K562 (cell line): Measurements from ENCODE around the gene ATP5MG. TPM values are rescaled to one million over a fixed set of nuclear protein-coding genes. Genes with fewer than 3 reads are reported as not detected.

Experiments
- HDAC6 ChIP-seq: IDR thresholded peaks from 2 replicates; pipeline ENCODE4 v1.6.1; 2012; ENCODE audit warnings: low read depth, mild to moderate bottlenecking, control low read depth, inconsistent platforms, low read length, moderate library complexity
- JUNB ChIP-seq: fragments of 450-650 bp; formaldehyde crosslinking; conservative IDR thresholded peaks from 2 replicates; pipeline ENCODE4 v1.4.0; 2020; ENCODE audit warnings: mild to moderate bottlenecking
- KDM1A ChIP-seq, 2 experiments: fragments of 450-650 bp; IDR thresholded peaks; 2 replicates each; pipeline ENCODE4 v1.6.1; 2016; ENCODE audit warnings: mild to moderate bottlenecking in 2 of 2
- LCOR ChIP-seq: sonication (generic); formaldehyde crosslinking; IDR thresholded peaks from 2 replicates; pipeline ENCODE4 v1.8.0; 2022; ENCODE audit warnings: mild to moderate bottlenecking, missing genetic modification reagents
- MAFF ChIP-seq: IDR thresholded peaks from 2 replicates; pipeline ENCODE4 v1.6.1; 2012; ENCODE audit warnings: low read length, improper control_type of control experiment
- MAFK ChIP-seq: IDR thresholded peaks from 2 replicates; pipeline ENCODE4 v1.6.1; 2011; ENCODE audit warnings: low read length, improper control_type of control experiment
- PTBP1 ChIP-seq: fragments of 200-400 bp; formaldehyde crosslinking; IDR thresholded peaks from 2 replicates; pipeline ENCODE4 v1.6.1; 2017; ENCODE audit warnings: low read depth, low read length
- U2AF2 ChIP-seq: fragments of 200-400 bp; formaldehyde crosslinking; optimal IDR thresholded peaks from 2 replicates; pipeline ENCODE3; 2017; ENCODE audit warnings: low read depth, mild to moderate bottlenecking, low read length
- ZNF146 ChIP-seq: IDR thresholded peaks from one replicate; pipeline ENCODE4 v1.6.1; 2018; ENCODE audit warnings: missing compliant biosample characterization; ENCODE audit not compliant: unreplicated experiment
- ZNF586 ChIP-seq: fragments of 450-650 bp; formaldehyde crosslinking; conservative IDR thresholded peaks from 2 replicates; pipeline ENCODE4 v1.4.0; 2020; ENCODE audit warnings: mild to moderate bottlenecking, moderate library complexity
- ZNF695 ChIP-seq: fragments of 450-650 bp; formaldehyde crosslinking; IDR thresholded peaks from 2 replicates; pipeline ENCODE4 v1.4.0; 2020; ENCODE audit warnings: mild to moderate bottlenecking, moderate library complexity
- ZZZ3 ChIP-seq: fragments of 450-650 bp; IDR thresholded peaks from 2 replicates; pipeline ENCODE4 v1.6.1; 2016; ENCODE audit warnings: antibody characterized with exemption, mild to moderate bottlenecking, moderate library complexity
- polyA plus RNA-seq, 8 experiments: library from polyadenylated mRNA; depleted of rRNA in 4 of 8; stranded (reverse) in 5 of 8; unstranded in 3 of 8; fragments of >200 nt; fragmentation: Nextera tagmentation in 2 of 8; fragmentation: Illumina TruSeq in 1 of 8; extraction: Ambion mirVana in 2 of 8; extraction: Trizol in 1 of 8; gene quantifications; 2 replicates each; pipeline versions ENCODE4 v1.2.1 to v1.2.3, GENCODE V29; 2011 to 2014; ENCODE audit warnings: inconsistent platforms in 1 of 8, missing spikeins in 1 of 8
- total RNA-seq, 7 experiments: library from RNA; depleted of rRNA in 6 of 7; stranded (reverse); fragments of >200 nt in 6 of 7; fragmentation: Illumina TruSeq in 2 of 7; extraction: Trizol in 2 of 7; gene quantifications; 2 replicates each; pipeline versions ENCODE4 v1.2.1 to v1.2.3, GENCODE V29; 2011 to 2021; ENCODE audit warnings: low replicate concordance in 1 of 7
- TF ChIP-seq, protein P1 (sequence below): sonication (generic); formaldehyde crosslinking; IDR thresholded peaks from 2 replicates; pipeline ENCODE4 v1.8.0; 2023; ENCODE audit warnings: missing genetic modification reagents, mild to moderate bottlenecking, borderline replicate concordance
- TF ChIP-seq, protein P2 (sequence below): fragments of 450-650 bp; IDR thresholded peaks from 2 replicates; pipeline ENCODE4 v1.6.1; 2016; ENCODE audit warnings: low read depth, mild to moderate bottlenecking, moderate library complexity

The ATP5MG gene
- total and polyA plus RNA-seq, 9 of the 15 experiments (the other 6 are each of a cell fraction or from before 2014, with no cell fraction given): 301 to 2,138 (median 434) TPM

DNA sequence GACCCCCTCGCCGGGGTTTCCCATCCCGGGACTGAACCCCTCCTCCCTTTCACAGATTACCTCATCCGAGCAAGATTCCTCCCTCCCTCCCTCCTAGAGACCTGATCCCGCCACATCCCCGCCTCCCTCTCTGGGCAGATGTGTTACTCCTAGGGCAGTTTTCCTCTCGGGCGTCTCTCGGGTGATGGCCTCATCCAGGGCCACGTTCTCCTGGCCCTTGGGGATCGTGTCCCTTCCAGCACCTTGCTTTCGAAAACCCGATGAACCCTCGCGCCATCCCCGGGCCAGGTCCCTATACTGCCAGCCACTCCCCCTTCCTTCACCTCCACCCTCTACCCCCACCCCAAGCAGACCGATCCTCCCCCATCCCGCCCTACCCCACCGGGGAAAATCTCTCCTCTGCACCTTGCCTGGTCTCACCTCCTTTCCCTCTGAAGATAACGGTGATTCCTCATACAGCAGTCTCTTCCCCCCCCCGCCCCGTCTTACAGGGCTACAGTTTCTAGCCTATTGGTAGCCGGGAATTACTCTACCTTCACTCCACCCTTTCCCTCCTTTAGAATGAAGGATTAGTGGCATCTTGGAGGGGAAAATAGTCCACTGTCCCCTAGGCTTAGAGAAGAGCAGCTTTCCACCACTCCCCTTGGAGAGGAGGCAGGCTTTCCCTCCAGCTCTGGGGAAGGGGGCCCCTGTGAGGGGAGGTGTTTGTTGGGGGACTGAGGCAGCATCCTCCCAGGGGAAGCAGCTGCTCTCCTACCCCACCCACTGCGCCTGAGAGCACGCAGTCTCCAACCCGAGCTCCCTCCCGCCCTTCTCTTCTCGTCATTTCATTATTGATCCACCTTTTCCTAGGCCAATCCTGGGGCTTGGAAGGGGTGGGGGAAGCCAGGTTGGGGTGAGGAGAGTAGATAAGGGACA is 36.1 kb downstream of the ATP5MG start (continued):
- TF ChIP-seq, protein P1, sequence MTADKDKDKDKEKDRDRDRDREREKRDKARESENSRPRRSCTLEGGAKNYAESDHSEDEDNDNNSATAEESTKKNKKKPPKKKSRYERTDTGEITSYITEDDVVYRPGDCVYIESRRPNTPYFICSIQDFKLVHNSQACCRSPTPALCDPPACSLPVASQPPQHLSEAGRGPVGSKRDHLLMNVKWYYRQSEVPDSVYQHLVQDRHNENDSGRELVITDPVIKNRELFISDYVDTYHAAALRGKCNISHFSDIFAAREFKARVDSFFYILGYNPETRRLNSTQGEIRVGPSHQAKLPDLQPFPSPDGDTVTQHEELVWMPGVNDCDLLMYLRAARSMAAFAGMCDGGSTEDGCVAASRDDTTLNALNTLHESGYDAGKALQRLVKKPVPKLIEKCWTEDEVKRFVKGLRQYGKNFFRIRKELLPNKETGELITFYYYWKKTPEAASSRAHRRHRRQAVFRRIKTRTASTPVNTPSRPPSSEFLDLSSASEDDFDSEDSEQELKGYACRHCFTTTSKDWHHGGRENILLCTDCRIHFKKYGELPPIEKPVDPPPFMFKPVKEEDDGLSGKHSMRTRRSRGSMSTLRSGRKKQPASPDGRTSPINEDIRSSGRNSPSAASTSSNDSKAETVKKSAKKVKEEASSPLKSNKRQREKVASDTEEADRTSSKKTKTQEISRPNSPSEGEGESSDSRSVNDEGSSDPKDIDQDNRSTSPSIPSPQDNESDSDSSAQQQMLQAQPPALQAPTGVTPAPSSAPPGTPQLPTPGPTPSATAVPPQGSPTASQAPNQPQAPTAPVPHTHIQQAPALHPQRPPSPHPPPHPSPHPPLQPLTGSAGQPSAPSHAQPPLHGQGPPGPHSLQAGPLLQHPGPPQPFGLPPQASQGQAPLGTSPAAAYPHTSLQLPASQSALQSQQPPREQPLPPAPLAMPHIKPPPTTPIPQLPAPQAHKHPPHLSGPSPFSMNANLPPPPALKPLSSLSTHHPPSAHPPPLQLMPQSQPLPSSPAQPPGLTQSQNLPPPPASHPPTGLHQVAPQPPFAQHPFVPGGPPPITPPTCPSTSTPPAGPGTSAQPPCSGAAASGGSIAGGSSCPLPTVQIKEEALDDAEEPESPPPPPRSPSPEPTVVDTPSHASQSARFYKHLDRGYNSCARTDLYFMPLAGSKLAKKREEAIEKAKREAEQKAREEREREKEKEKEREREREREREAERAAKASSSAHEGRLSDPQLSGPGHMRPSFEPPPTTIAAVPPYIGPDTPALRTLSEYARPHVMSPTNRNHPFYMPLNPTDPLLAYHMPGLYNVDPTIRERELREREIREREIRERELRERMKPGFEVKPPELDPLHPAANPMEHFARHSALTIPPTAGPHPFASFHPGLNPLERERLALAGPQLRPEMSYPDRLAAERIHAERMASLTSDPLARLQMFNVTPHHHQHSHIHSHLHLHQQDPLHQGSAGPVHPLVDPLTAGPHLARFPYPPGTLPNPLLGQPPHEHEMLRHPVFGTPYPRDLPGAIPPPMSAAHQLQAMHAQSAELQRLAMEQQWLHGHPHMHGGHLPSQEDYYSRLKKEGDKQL: 0 out of 2 replicates have a peak, but pooled peaks have one; percentile 54
- TF ChIP-seq ZZZ3 (no peak), U2AF2 (no peak), MAFK (no peak), ZNF695 (no peak), HDAC6 (no peak), ZNF146 (CRISPR knock-in tag) (no peak), ZNF586 (CRISPR knock-in tag) (no peak), MAFF (no peak), KDM1A (IDR thresholded peaks at IDR 0.05) (peak; percentile 53 to 64), LCOR (CRISPR knock-in tag) (no peak), PTBP1 (0 out of 2 replicates have a peak, but pooled peaks have one; percentile 22), JUNB (CRISPR knock-in tag) (no peak)
- TF ChIP-seq, protein P2, sequence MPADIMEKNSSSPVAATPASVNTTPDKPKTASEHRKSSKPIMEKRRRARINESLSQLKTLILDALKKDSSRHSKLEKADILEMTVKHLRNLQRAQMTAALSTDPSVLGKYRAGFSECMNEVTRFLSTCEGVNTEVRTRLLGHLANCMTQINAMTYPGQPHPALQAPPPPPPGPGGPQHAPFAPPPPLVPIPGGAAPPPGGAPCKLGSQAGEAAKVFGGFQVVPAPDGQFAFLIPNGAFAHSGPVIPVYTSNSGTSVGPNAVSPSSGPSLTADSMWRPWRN: no peak
